ENCODE measurements around the gene PHLPP1. TPM values are rescaled to one million over a fixed set of nuclear protein-coding genes. Genes with fewer than 3 reads are reported as not detected.

PHLPP1 gene
- total RNA-seq, 1 experiment from 2014 or later: 14.7 TPM

- no peak for TF ChIP-seq CTCF (IDR thresholded peaks at IDR 0.05 in 2 of 3, conservative IDR thresholded peaks at IDR 0.05 in 1 of 3; ENCODE audit: borderline replicate concordance in 1 of 3, insufficient read depth in 1 of 3, low read depth in 2 of 3, low read length in 2 of 3)
- no peak for TF ChIP-seq ZBTB33 (IDR thresholded peaks at IDR 0.05; ENCODE audit: extremely low read depth, insufficient replicate concordance, low read length)
Measured at GRCh38 chr18:62758591-62758990, 43.2 kb downstream of the PHLPP1 start (continued).

GRCh38 chr18:62759704-62760402 lies 44.5 kb downstream of the PHLPP1 start:
- TF ChIP-seq CBX3 (IDR thresholded peaks at IDR 0.05; ENCODE audit: low read depth) (no peak), JUND (IDR thresholded peaks at IDR 0.05) (no peak), RAD21 (IDR thresholded peaks at IDR 0.05; ENCODE audit: low read depth) (no peak), ELF1 (IDR thresholded peaks at IDR 0.05; ENCODE audit: borderline replicate concordance, low read depth) (no peak), SRF (IDR thresholded peaks at IDR 0.05; ENCODE audit: low read depth) (no peak), EZH2 (IDR thresholded peaks at IDR 0.05) (no peak), POLR2A (IDR thresholded peaks at IDR 0.05; ENCODE audit: borderline replicate concordance, extremely low read depth, insufficient read depth, insufficient read length) (no peak)
- Histone ChIP-seq H3K9me3 (ENCODE audit: control insufficient read depth in 1 of 2, insufficient read depth in 1 of 2, low read depth in 1 of 2, low read length in 2 of 2) (no peaks in the 10 kb centered on the region), H3K4me2 (ENCODE audit: low read length) (no peak overlapping the region), H3K9me2 (ENCODE audit: insufficient read depth) (no peaks in the 10 kb centered on the region), H3K36me3 (ENCODE audit: control insufficient read depth in 1 of 2, insufficient read depth in 2 of 2, low read length in 2 of 2) (no peaks in the 10 kb centered on the region), H3K27me3 (ENCODE audit: insufficient read depth, low read length) (no peaks in the 10 kb centered on the region), H3K79me2 (ENCODE audit: insufficient read depth, low read length) (peaks cover 21% of the 10 kb centered on the region), H2AFZ (ENCODE audit: low read depth, low read length, poor library complexity, severe bottlenecking) (no peak overlapping the region), H3K9ac (ENCODE audit: low read length) (no peak overlapping the region), H4K20me1 (ENCODE audit: insufficient read depth) (no peaks in the 10 kb centered on the region), H3K4me3 (replicated peaks in 1 of 2; ENCODE audit: low read depth in 1 of 2, low read length in 2 of 2) (no peak overlapping the region), H3K4me1 (ENCODE audit: control insufficient read depth in 1 of 2, insufficient read depth in 2 of 2, low read length in 2 of 2) (peaks cover 0 to 3% of the 10 kb centered on the region in 2 experiments; a peak in 1 of 4 replicates), H3K27ac (ENCODE audit: low read depth, low read length) (no peak overlapping the region)
- ChIA-PET CTCF (no interaction called here), RAD21 (ENCODE audit: low non-redundant PET in 1 of 2, low total read pairs in 2 of 2, uncharacterized antibody in 2 of 2, unreplicated experiment in 2 of 2) (no interaction called here), POLR2A (no interaction called here)
- DNase-seq (ENCODE audit: low read depth, low spot score): no peak
- BruUV-seq (replicated peaks): no TSS peak
- intact Hi-C loops (cut with micrococcal nuclease): no loop called here
- ATAC-seq: no peak

Data from HCT116 (cell line).